HepG2 (cell line): ENCODE results near the gene C10orf120. TPM values are rescaled to one million over a fixed set of nuclear protein-coding genes. Genes with fewer than 3 reads are reported as not detected.

Source experiments
- ATAC-seq: fragments of 200-7000 bp; cut with Tn5 transposase; 3 replicates; pipeline ENCODE4 v1.9.1; 2020; ENCODE audit warnings: mild to moderate bottlenecking, moderate library complexity
- BruUV-seq: library from RNA; stranded (reverse); fragments of 400-500 nt; replicated peaks from 2 replicates; lab custom pipeline; 2021; lab: Mats Ljungman, UMichigan
- CTCF ChIA-PET: fragments of 300-600 bp; formaldehyde crosslinking; extraction: SDS; loops from one replicate; lab custom pipeline; 2021; ENCODE audit warnings: low total read pairs, inconsistent platforms, low intra/inter-chr PET ratio; lab: Yijun Ruan, JAX
- POLR2A ChIA-PET: fragments of 350-600 bp; sonication (Branson Sonifier 250); formaldehyde crosslinking; loops from one replicate; lab custom pipeline; 2020; ENCODE audit warnings: antibody characterized with exemption, inconsistent platforms; lab: Yijun Ruan, JAX
- DNase-seq: peaks from one replicate; pipeline ENCODE4 v3.0.0-alpha.2; 2015; ENCODE audit warnings: low spot score
- FAIRE-seq: peaks from 3 replicates; lab custom pipeline; 2011; peaks lifted over from hg19 to GRCh38; lab: Jason Lieb, UNC
- H2AFZ ChIP-seq: one replicate; pipeline ENCODE4 v1.6.1; 2011; ENCODE audit warnings: low read length, inconsistent platforms
- H3K27ac ChIP-seq: fragments of 300-600 bp; 3 replicates; pipeline ENCODE4 v1.8.0; 2011; ENCODE audit warnings: mixed run types, mild to moderate bottlenecking, mixed read lengths, low read length, inconsistent platforms; ENCODE audit not compliant: insufficient read depth; ENCODE audit errors: extremely low read length
- H3K27me3 ChIP-seq, 2 experiments: fragments of 200-600 bp in 1 of 2; 2 replicates in 1 of 2; 3 replicates in 1 of 2; pipeline versions ENCODE4 v1.6.0 to v1.8.0; 2011; ENCODE audit warnings: low read length in 2 of 2, mild to moderate bottlenecking in 2 of 2, moderate library complexity in 2 of 2, inconsistent platforms in 1 of 2; ENCODE audit not compliant: insufficient read depth in 2 of 2, control insufficient read depth in 1 of 2
- H3K36me3 ChIP-seq, 2 experiments: fragments of 200-600 bp in 1 of 2; replicated peaks in 1 of 2; 2 replicates in 1 of 2; 3 replicates in 1 of 2; pipeline versions ENCODE4 v1.5.1 to v1.8.0; 2011; ENCODE audit warnings: low read length in 2 of 2, inconsistent platforms in 1 of 2; ENCODE audit not compliant: insufficient read depth in 2 of 2, control insufficient read depth in 1 of 2
- H3K4me1 ChIP-seq: 2 replicates; pipeline ENCODE4 v1.5.1; 2012; ENCODE audit warnings: low read length, inconsistent platforms; ENCODE audit not compliant: insufficient read depth
- H3K4me2 ChIP-seq: 2 replicates; pipeline ENCODE4 v1.6.0; 2011; ENCODE audit warnings: low read depth, low read length, inconsistent platforms
- H3K4me3 ChIP-seq, 3 experiments: fragments of 200-600 bp in 1 of 3; sonication (generic), shearing (Covaris generic) in 1 of 3; replicated peaks in 1 of 3; 2 replicates each; pipeline ENCODE4 v1.5.1; 2011 to 2016; ENCODE audit warnings: low read length in 3 of 3, inconsistent platforms in 2 of 3, low read depth in 2 of 3, mild to moderate bottlenecking in 2 of 3, control low read depth in 1 of 3, mixed read lengths in 1 of 3; ENCODE audit not compliant: insufficient read depth in 1 of 3
- H3K79me2 ChIP-seq: one replicate; pipeline ENCODE4 v1.6.1; 2011; ENCODE audit warnings: low read length, inconsistent platforms; ENCODE audit not compliant: insufficient read depth
- H3K9ac ChIP-seq: 2 replicates; pipeline ENCODE4 v1.6.0; 2011; ENCODE audit warnings: mild to moderate bottlenecking, low read depth, low read length, inconsistent platforms; ENCODE audit not compliant: insufficient read depth
- H3K9me3 ChIP-seq: 2 replicates; pipeline ENCODE4 v1.5.1; 2012; ENCODE audit warnings: mild to moderate bottlenecking, low read length
- H4K20me1 ChIP-seq: 2 replicates; pipeline ENCODE4 v1.6.0; 2011; ENCODE audit warnings: inconsistent platforms, mild to moderate bottlenecking, low read length, moderate library complexity; ENCODE audit not compliant: insufficient read depth
- CCDC6 ChIP-seq: sonication (generic); formaldehyde crosslinking; IDR thresholded peaks from 2 replicates; pipeline ENCODE4 v1.8.1; 2022; ENCODE audit warnings: mild to moderate bottlenecking, missing genetic modification reagents, moderate library complexity
- KMT2B ChIP-seq: IDR thresholded peaks from 2 replicates; pipeline ENCODE4 v1.6.1; 2016; ENCODE audit warnings: missing genetic modification reagents, missing compliant biosample characterization
- MATR3 ChIP-seq: sonication (generic); formaldehyde crosslinking; IDR thresholded peaks from 2 replicates; pipeline ENCODE4 v1.4.0; 2020; ENCODE audit warnings: missing genetic modification reagents
- RAD21 ChIP-seq: fragments of 450-650 bp; formaldehyde crosslinking; IDR thresholded peaks from 2 replicates; pipeline ENCODE4 v1.5.0; 2020; ENCODE audit warnings: mild to moderate bottlenecking
- RELA ChIP-seq: sonication (generic); formaldehyde crosslinking; IDR thresholded peaks from 2 replicates; pipeline ENCODE4 v1.4.0; 2020; ENCODE audit warnings: missing genetic modification reagents
- RFXANK ChIP-seq: IDR thresholded peaks from 2 replicates; pipeline ENCODE4 v1.6.1; 2016
- RXRA ChIP-seq: sonication (generic); formaldehyde crosslinking; IDR thresholded peaks from 2 replicates; pipeline ENCODE4 v1.5.1; 2020; ENCODE audit warnings: missing genetic modification reagents
- SNRNP70 ChIP-seq: fragments of 200-400 bp; formaldehyde crosslinking; IDR thresholded peaks from 2 replicates; pipeline ENCODE4 v1.6.1; 2017; ENCODE audit warnings: mild to moderate bottlenecking, low read depth, low read length, moderate library complexity
- SRSF1 ChIP-seq: fragments of 200-400 bp; formaldehyde crosslinking; optimal IDR thresholded peaks from 2 replicates; pipeline ENCODE3; 2017; ENCODE audit warnings: mild to moderate bottlenecking, low read depth, low read length, moderate library complexity
- SRSF9 ChIP-seq: fragments of 200-400 bp; formaldehyde crosslinking; IDR thresholded peaks from 2 replicates; pipeline ENCODE4 v1.6.1; 2018; ENCODE audit warnings: borderline replicate concordance, mild to moderate bottlenecking, low read depth, low read length; ENCODE audit not compliant: insufficient read depth, poor library complexity, severe bottlenecking
- U2AF2 ChIP-seq: fragments of 200-400 bp; formaldehyde crosslinking; IDR thresholded peaks from 2 replicates; pipeline ENCODE4 v1.6.1; 2017; ENCODE audit warnings: low read depth, mild to moderate bottlenecking, low read length
- ZNF569 ChIP-seq: sonication (generic); formaldehyde crosslinking; IDR thresholded peaks from 2 replicates; pipeline ENCODE4 v1.5.0; 2020; ENCODE audit warnings: mild to moderate bottlenecking, missing genetic modification reagents, moderate library complexity, borderline replicate concordance
- ZNF614 ChIP-seq: IDR thresholded peaks from 2 replicates; pipeline ENCODE4 v1.6.1; 2018; ENCODE audit warnings: missing biosample characterization, missing genetic modification reagents, inconsistent platforms, borderline replicate concordance
- ZSCAN20 ChIP-seq: sonication (generic); formaldehyde crosslinking; IDR thresholded peaks from 2 replicates; pipeline ENCODE4 v1.4.0; 2020; ENCODE audit warnings: missing genetic modification reagents, mild to moderate bottlenecking, borderline replicate concordance
- WGBS: methylation state at CpG from one replicate; pipeline ENCODE4 v1.1.6; 2017; ENCODE audit warnings: low lambda C conversion rate; 5-methylcytosine and 5-hydroxymethylcytosine counted together
- in situ Hi-C: cut with HindIII; loops from 2 replicates; pipeline ENCODE4 v1.10.0; 2017; ENCODE audit warnings: low pct_unique_long_range_greater_than_20kb; ENCODE audit not compliant: extremely low pct_ligation_motif_present
- intact Hi-C: fragments of 100-400 bp; cut with micrococcal nuclease; formaldehyde crosslinking; loops from one replicate; pipeline ENCODE4 v1.10.0; 2022; ENCODE audit not compliant: unreplicated experiment
- polyA plus RNA-seq, 8 experiments: library from polyadenylated mRNA; depleted of rRNA in 3 of 8; stranded (reverse) in 7 of 8; unstranded in 1 of 8; fragments of >200 nt; fragmentation: Illumina TruSeq in 4 of 8; extraction: Trizol in 4 of 8; gene quantifications; 2 replicates each; pipeline versions ENCODE4 v1.2.1 to v1.2.3, GENCODE V29; 2011 to 2016; ENCODE audit warnings: low read depth in 4 of 8, missing spikeins in 1 of 8, mixed read lengths in 1 of 8; ENCODE audit not compliant: insufficient read depth in 1 of 8
- total RNA-seq, 5 experiments: library from RNA; depleted of rRNA; stranded (reverse); fragments of >200 nt; fragmentation: Illumina TruSeq; extraction: Trizol; gene quantifications; 2 replicates each; pipeline ENCODE4 v1.2.3, GENCODE V29; 2016; ENCODE audit warnings: low read depth in 1 of 5
- TF ChIP-seq, protein P1 (sequence below): sonication (generic); formaldehyde crosslinking; IDR thresholded peaks from 2 replicates; pipeline ENCODE4 v1.4.0; 2020; ENCODE audit warnings: mild to moderate bottlenecking, missing genetic modification reagents
- TF ChIP-seq, protein P2 (sequence below): sonication (generic); formaldehyde crosslinking; conservative IDR thresholded peaks from 2 replicates; pipeline ENCODE4 v1.8.0; 2022; ENCODE audit warnings: low read depth, missing genetic modification reagents

C10orf120 gene
- total and polyA plus RNA-seq, 2 of the 13 experiments (the other 11 are each of a cell fraction or from before 2014, with no cell fraction given): not detected

DNA sequence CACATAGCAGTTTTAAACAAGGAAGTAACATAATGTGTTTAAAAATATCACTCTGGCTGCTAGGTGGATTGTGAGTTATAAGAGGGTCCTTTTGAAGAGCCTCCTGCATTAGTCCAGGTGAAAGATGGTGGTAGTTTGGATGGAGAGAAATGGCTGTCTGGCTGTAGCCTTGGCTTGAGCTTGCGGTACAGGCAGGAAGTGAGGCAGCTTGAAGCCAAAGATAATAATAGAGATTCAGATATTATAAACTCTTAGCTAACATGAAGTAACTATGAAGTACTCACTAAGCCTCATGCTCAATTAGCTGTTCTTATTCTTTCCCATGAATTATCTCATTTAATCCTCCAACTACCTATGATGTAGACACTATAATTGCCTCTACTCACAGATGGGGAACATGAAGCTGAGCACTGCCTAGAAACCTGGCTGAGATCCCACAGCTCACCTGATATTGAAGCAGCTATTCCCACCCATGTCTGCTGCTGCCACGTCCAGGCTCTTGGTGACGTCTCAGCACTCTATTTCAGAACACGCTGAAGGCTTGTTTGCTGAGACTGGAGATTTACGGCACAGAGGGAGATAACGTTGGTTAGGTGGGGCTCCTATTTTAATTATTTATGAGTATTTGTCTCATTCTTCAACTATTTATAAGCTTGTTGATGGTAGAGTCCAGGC, 10.4 kb downstream of the C10orf120 start:
- no peaks in the 10 kb centered on the region for H3K4me1 ChIP-seq
- no peak for ATAC-seq
- no peak overlapping the region for H3K4me3 ChIP-seq
- no peaks in the 10 kb centered on the region for H3K36me3 ChIP-seq
- TF ChIP-seq KMT2B (CRISPR knock-in tag) (no peak), RFXANK (no peak), ZNF569 (CRISPR knock-in tag) (no peak), CCDC6 (CRISPR knock-in tag) (no peak), ZNF614 (CRISPR knock-in tag) (no peak), SRSF1 (no peak), MATR3 (no peak), SNRNP70 (no peak), RAD21 (CRISPR knock-in tag) (no peak), U2AF2 (no peak), RXRA (CRISPR knock-in tag) (no peak), ZSCAN20 (CRISPR knock-in tag) (no peak), RELA (CRISPR knock-in tag) (no peak), SRSF9 (no peak)
- TF ChIP-seq, protein P1, sequence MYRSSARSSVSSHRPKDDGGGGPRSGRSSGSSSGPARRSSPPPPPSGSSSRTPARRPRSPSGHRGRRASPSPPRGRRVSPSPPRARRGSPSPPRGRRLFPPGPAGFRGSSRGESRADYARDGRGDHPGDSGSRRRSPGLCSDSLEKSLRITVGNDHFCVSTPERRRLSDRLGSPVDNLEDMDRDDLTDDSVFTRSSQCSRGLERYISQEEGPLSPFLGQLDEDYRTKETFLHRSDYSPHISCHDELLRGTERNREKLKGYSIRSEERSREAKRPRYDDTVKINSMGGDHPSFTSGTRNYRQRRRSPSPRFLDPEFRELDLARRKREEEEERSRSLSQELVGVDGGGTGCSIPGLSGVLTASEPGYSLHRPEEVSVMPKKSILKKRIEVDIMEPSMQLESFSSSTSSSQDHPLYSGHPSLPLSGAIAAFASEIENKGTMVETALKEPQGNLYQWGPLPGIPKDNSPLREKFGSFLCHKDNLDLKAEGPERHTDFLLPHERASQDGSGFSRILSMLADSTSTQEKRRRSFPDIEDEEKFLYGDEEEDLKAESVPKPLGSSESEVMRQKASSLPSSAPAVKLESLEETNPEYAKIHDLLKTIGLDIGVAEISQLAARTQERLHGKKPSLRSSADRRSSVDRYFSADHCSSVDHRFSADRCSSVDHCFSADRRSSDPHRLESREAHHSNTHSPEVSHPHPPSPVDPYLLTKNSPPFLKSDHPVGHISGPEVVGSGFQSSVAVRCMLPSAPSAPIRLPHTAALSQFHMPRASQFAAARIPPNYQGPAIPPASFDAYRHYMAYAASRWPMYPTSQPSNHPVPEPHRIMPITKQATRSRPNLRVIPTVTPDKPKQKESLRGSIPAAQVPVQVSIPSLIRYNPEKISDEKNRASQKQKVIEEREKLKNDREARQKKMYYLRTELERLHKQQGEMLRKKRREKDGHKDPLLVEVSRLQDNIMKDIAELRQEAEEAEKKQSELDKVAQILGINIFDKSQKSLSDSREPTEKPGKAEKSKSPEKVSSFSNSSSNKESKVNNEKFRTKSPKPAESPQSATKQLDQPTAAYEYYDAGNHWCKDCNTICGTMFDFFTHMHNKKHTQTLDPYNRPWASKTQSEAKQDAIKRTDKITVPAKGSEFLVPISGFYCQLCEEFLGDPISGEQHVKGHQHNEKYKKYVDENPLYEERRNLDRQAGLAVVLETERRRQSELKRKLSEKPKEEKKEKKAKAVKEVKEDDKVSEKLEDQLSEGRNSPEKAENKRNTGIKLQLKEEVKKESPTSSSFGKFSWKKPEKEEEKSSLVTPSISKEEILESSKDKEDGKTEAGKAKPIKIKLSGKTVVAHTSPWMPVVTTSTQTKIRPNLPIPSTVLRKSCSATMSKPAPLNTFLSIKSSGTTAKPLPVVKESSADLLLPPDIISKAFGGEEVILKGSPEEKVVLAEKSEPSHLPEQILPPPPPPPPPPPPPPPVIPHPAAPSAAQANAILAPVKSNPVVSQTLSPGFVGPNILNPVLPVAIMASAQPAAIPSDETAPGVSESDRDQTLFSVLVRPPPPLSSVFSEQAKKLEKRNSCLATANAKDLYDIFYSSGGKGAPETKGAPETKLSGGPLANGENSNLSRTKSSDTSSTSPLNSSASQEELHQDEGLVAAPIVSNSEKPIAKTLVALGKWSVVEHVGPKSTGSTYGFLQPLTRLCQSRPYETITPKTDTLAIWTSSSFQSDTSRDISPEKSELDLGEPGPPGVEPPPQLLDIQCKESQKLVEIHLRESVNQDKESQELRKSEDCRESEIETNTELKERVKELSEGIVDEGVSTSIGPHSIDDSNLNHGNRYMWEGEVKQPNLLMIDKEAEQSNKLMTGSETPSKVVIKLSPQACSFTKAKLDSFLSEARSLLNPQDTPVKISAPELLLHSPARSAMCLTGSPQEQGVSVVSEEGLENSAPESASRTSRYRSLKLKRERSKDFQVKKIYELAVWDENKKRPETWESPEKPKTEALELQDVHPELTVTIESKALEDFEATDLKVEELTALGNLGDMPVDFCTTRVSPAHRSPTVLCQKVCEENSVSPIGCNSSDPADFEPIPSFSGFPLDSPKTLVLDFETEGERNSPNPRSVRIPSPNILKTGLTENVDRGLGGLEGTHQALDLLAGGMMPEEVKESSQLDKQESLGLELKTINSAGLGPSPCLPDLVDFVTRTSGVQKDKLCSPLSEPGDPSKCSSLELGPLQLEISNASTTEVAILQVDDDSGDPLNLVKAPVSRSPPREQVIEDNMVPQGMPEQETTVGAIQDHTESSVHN: no peak
- TF ChIP-seq, protein P2, sequence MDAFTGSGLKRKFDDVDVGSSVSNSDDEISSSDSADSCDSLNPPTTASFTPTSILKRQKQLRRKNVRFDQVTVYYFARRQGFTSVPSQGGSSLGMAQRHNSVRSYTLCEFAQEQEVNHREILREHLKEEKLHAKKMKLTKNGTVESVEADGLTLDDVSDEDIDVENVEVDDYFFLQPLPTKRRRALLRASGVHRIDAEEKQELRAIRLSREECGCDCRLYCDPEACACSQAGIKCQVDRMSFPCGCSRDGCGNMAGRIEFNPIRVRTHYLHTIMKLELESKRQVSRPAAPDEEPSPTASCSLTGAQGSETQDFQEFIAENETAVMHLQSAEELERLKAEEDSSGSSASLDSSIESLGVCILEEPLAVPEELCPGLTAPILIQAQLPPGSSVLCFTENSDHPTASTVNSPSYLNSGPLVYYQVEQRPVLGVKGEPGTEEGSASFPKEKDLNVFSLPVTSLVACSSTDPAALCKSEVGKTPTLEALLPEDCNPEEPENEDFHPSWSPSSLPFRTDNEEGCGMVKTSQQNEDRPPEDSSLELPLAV: no peak
- no peak overlapping the region for H3K27ac ChIP-seq
- H4K20me1 ChIP-seq: no peaks in the 10 kb centered on the region
- no peak overlapping the region for H3K9ac ChIP-seq
- FAIRE-seq: no peak
- BruUV-seq: no TSS peak
- WGBS: 29% methylated on average over 5 of the region's 6 CpGs
- no peaks in the 10 kb centered on the region for H3K9me3 ChIP-seq
- H3K27me3 ChIP-seq: peaks cover 0 to 18% of the 10 kb centered on the region in 2 experiments; a peak in 1 of 5 replicates
- in situ Hi-C loops (no loop called here), intact Hi-C loops (no loop called here)
- H3K4me2 ChIP-seq: no peak overlapping the region
- no peak overlapping the region for H2AFZ ChIP-seq
- H3K79me2 ChIP-seq: no peaks in the 10 kb centered on the region
- DNase-seq: no peak
- ChIA-PET POLR2A (no interaction called here), CTCF (no interaction called here)
